Coronary artery (tissue), 2 donors: ENCODE results near the gene PLEKHG4B.

Experiments
- DNase-seq: peaks from one replicate; pipeline ENCODE4 v3.0.0-alpha.2; 2017; ENCODE audit warnings: low spot score
- H3K27ac ChIP-seq, 2 donors: fragments of 200-600 bp; sonication (generic); one replicate each; pipeline ENCODE4 v1.5.1; 2016 to 2019
- H3K4me3 ChIP-seq: fragments of 200-600 bp; sonication (generic); 2 replicates; pipeline ENCODE4 v1.5.1; 2016; ENCODE audit warnings: mild to moderate bottlenecking, moderate library complexity
- TF ChIP-seq, protein P1 (sequence below): fragments of 200-600 bp; sonication (generic); IDR thresholded peaks from one replicate; pipeline ENCODE4 v1.5.1; 2019; ENCODE audit warnings: antibody characterized with exemption

PLEKHG4B gene

GRCh38 chr5:182126-182525 is 90.2 kb downstream of the PLEKHG4B start:
- DNase-seq = no peak
- no peak overlapping the region for H3K4me3 ChIP-seq
- TF ChIP-seq, protein P1, sequence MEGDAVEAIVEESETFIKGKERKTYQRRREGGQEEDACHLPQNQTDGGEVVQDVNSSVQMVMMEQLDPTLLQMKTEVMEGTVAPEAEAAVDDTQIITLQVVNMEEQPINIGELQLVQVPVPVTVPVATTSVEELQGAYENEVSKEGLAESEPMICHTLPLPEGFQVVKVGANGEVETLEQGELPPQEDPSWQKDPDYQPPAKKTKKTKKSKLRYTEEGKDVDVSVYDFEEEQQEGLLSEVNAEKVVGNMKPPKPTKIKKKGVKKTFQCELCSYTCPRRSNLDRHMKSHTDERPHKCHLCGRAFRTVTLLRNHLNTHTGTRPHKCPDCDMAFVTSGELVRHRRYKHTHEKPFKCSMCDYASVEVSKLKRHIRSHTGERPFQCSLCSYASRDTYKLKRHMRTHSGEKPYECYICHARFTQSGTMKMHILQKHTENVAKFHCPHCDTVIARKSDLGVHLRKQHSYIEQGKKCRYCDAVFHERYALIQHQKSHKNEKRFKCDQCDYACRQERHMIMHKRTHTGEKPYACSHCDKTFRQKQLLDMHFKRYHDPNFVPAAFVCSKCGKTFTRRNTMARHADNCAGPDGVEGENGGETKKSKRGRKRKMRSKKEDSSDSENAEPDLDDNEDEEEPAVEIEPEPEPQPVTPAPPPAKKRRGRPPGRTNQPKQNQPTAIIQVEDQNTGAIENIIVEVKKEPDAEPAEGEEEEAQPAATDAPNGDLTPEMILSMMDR = no peak
- no peak overlapping the region for H3K27ac ChIP-seq

DNA sequence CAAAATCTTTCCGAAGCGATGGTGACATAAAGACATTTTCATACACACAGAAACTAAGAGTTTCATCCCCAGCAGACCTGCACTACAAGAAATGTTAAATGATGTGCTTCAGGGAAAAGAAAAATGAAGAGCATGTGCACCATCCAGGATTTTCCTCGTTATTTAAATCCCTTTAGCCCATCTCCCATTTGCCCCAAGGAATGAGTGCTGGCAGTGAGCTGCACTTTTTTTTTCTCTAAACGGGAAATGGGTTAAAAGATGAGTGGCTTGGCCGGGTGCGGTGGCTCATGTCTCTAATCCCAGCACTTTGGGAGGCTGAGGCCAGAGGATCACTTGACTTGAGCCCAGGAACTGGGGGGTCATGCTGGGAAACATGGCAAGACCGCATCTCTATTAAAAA is 92.5 kb downstream of the PLEKHG4B start:
- no peak overlapping the region for H3K27ac ChIP-seq
- no peak for DNase-seq
- TF ChIP-seq, protein P1 = no peak
- H3K4me3 ChIP-seq = no peak overlapping the region

- TF ChIP-seq, protein P1 = no peak
- no peak for DNase-seq
- H3K4me3 ChIP-seq = no peak overlapping the region
- no peak overlapping the region for H3K27ac ChIP-seq
These were observed 93.4 kb downstream of the PLEKHG4B start for GRCh38 chr5:185095-186070.

DNA sequence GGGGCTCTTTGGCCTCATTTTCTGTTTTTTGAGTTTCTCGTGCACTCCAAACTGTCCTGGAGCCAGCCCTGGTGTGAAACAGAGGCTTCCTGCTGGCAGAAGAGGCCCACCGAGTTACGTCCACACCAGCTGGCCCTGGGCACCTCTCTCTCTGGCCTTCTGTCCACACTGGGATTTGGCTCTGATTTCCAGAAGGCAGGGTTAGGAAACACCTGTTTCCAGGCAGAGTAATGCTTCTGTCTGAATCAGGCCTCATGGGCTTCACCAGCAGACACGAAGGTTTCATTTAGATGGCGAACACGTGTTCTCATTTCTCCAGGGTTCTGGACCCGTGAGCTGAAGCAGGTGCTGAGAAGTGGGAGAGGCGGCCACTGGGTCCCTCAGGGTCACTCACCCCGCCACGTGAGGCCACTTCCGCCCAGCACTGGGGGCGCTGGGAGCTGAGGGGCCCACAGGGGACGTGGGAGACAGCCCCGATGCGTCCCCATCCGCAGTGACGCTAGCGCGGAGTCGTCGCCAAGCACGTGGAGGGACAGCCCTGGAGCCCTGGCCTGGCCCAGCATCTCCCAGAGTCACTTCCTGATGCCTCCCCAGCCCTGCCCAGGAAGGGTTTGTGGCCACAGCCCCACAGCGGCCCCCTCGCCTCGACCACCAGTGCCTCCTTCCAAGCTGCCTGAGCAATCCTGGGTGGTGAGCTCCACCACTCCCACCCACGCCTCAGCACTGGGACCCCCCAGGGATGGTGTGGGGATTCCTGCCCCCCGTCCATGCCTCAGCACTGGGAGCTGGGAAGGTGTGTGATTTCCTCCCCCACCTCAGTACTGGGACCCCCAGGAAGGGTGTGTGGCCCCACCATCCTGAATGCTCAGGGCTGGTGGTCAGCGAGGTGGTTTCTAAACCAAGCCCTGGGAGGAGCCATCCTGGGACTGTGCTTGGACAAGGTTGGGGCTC is 94.4 kb downstream of the PLEKHG4B start:
- Histone ChIP-seq H3K4me3 (no peak overlapping the region), H3K27ac (no peak overlapping the region)
- DNase-seq = no peak
- TF ChIP-seq, protein P1 = no peak

DNA sequence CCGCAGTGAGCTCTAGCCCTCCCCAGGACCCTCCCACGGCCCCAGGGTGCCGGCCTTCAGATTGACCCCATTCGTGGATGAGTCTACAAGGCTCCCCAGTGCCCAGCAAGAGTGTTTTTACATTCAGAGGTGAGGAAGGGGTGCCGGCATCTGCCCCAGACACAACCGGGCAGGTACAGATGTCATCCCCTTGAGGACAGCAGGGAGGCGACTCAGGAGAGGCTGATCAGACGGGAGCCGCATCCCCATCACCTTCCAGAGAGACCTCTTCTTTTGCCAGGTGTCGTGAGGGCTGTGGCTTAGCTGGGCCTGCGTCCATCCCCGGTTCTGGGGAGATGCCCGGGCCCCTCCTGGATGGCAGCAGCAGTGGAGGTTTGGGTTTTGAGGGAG is 95.1 kb downstream of the PLEKHG4B start:
- Histone ChIP-seq H3K4me3 (no peak overlapping the region), H3K27ac (no peak overlapping the region)
- DNase-seq = no peak
- TF ChIP-seq, protein P1 = no peak

DNA sequence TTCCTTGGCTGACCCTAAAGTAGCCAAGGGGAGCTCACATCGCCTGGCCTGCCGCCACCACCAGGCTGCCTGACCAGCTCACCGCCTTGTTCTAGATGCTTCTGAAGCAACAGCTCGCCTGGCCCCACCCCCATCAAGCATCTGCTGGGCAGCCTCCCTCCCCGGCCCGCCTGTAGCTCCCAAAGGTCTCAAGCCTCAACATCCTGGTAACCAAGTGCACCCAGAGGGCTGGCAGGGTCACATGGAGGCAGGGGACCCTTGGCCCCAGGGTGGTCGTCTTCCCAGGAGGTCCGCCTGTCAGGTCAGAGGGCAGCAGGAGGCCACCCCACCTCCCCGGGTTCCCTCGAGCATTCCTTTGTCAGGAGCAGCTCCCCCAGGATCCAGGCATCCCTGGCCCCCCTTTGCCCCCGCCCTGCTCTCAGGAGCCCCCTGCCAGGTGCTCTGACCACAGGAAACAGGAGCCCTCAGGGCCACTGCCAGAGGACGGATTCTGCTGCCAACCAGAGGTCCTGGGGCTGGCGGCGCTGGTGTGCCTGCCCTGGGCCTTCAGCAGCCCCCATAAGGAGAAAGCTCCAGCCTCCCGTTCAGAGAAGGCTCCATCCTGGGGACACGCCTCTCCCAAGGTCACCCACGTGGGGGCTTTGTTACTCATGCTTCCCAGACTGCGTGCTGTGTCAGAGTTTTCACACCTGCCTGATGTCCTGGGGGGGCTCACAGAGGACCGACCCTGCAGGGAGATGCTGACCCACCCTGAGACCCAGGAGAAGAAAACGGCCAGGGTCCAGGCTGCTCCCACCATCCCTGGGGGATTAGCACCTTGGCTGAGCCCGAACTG is 95.9 kb downstream of the PLEKHG4B start:
- Histone ChIP-seq H3K4me3 (peak overlapping the region; percentile 64), H3K27ac (no peak overlapping the region)
- TF ChIP-seq, protein P1 = no peak
- no peak for DNase-seq
